Thymus (tissue), 11 donors: ENCODE results near the gene NECTIN1. TPM values are rescaled to one million over a fixed set of nuclear protein-coding genes. Genes with fewer than 3 reads are reported as not detected.

Source experiments
- DNase-seq, 9 donors: peaks; one replicate each; pipeline ENCODE4 v3.0.0-alpha.2; 2013; ENCODE audit warnings: low spot score in 9 of 9, low read depth in 6 of 9, missing footprints in 1 of 9
- H3K27ac ChIP-seq, 2 donors: one replicate each; pipeline ENCODE4 v1.5.1; 2013; ENCODE audit warnings: control low read depth in 1 of 2, low read depth in 1 of 2, low read length in 1 of 2, mild to moderate bottlenecking in 1 of 2, moderate library complexity in 1 of 2
- H3K27me3 ChIP-seq, 2 donors: one replicate each; pipeline ENCODE4 v1.5.1; 2013; ENCODE audit warnings: low read length in 1 of 2; ENCODE audit not compliant: control insufficient read depth in 2 of 2, insufficient read depth in 1 of 2
- H3K36me3 ChIP-seq, 2 donors: one replicate each; pipeline ENCODE4 v1.5.1; 2013; ENCODE audit warnings: low read length in 1 of 2, mild to moderate bottlenecking in 1 of 2, moderate library complexity in 1 of 2; ENCODE audit not compliant: control insufficient read depth in 2 of 2, insufficient read depth in 2 of 2
- H3K4me1 ChIP-seq, 2 donors: one replicate each; pipeline ENCODE4 v1.5.1; 2013; ENCODE audit warnings: low read length in 2 of 2; ENCODE audit not compliant: control insufficient read depth in 2 of 2, insufficient read depth in 2 of 2
- H3K4me3 ChIP-seq, 2 donors: one replicate each; pipeline ENCODE4 v1.5.1; 2013; ENCODE audit warnings: low read length in 2 of 2, control low read depth in 1 of 2, mild to moderate bottlenecking in 1 of 2
- H3K9me3 ChIP-seq, 2 donors: one replicate each; pipeline ENCODE4 v1.5.1; 2013; ENCODE audit warnings: low read length in 1 of 2, mild to moderate bottlenecking in 1 of 2; ENCODE audit not compliant: control insufficient read depth in 2 of 2, insufficient read depth in 1 of 2
- WGBS: extraction: QIAGEN DNeasy Blood & Tissue Kit; methylation state at CpG from one replicate; pipeline ENCODE4 v1.1.7; 2013; 5-methylcytosine and 5-hydroxymethylcytosine counted together
- polyA plus RNA-seq: library from polyadenylated mRNA; stranded (reverse); fragments of 200-250 nt; gene quantifications from one replicate; pipeline ENCODE4 v1.2.3, GENCODE V29; 2013
- total RNA-seq: library from RNA; stranded (reverse); fragments of 120-200 nt; gene quantifications from one replicate; pipeline ENCODE4 v1.2.4, GENCODE V29; 2013
- donor health status: healthy.

Gene NECTIN1
- total and polyA plus RNA-seq, 2 donors, result 6.5 to 11.7 TPM

- Histone ChIP-seq H3K4me3 (no peak overlapping the region), H3K36me3 (no peaks in the 10 kb centered on the region), H3K27me3 (no peaks in the 10 kb centered on the region), H3K27ac (no peak overlapping the region), H3K4me1 (no peaks in the 10 kb centered on the region), H3K9me3 (no peaks in the 10 kb centered on the region)
- 94% methylated on average over 1 of the region's 1 CpG for WGBS
- DNase-seq, result no peak
Measured at GRCh38 chr11:119593346-119593745, 135.7 kb downstream of the NECTIN1 start.

GRCh38 chr11:119592642-119593041 is 136.4 kb downstream of the NECTIN1 start:
- no peak for DNase-seq

GRCh38 chr11:119591836-119592310 is 137.1 kb downstream of the NECTIN1 start:
- H3K4me3 ChIP-seq, result no peak overlapping the region
- H3K36me3 ChIP-seq, result no peaks in the 10 kb centered on the region
- no peak for DNase-seq
- H3K27ac ChIP-seq, result no peak overlapping the region
- H3K4me1 ChIP-seq, result no peaks in the 10 kb centered on the region
- H3K27me3 ChIP-seq, result peaks cover 0 to 2% of the 10 kb centered on the region in 2 donors
- no peaks in the 10 kb centered on the region for H3K9me3 ChIP-seq
- 92% methylated on average over 5 of the region's 5 CpGs for WGBS

More at GRCh38 chr11:119592642-119593041, 136.4 kb downstream of the NECTIN1 start:
- no peaks in the 10 kb centered on the region for H3K36me3 ChIP-seq
- H3K9me3 ChIP-seq, result no peaks in the 10 kb centered on the region
- H3K27ac ChIP-seq, result peak overlapping the region in 1 of 2 donors; percentile 18
- WGBS, result 79% methylated on average over 5 of the region's 5 CpGs
- H3K4me1 ChIP-seq, result no peaks in the 10 kb centered on the region
- no peak overlapping the region for H3K4me3 ChIP-seq
- no peaks in the 10 kb centered on the region for H3K27me3 ChIP-seq

GRCh38 chr11:119590651-119591351 is 138.2 kb downstream of the NECTIN1 start:
- no peak overlapping the region for H3K27ac ChIP-seq
- DNase-seq, result no peak
- no peaks in the 10 kb centered on the region for H3K9me3 ChIP-seq
- no peaks in the 10 kb centered on the region for H3K36me3 ChIP-seq
- WGBS, result 98% methylated on average over 4 of the region's 4 CpGs
- H3K27me3 ChIP-seq, result peaks cover 8 to 9% of the 10 kb centered on the region in 2 donors
- H3K4me3 ChIP-seq, result no peak overlapping the region
- no peaks in the 10 kb centered on the region for H3K4me1 ChIP-seq

- no peak overlapping the region for H3K4me3 ChIP-seq
- H3K4me1 ChIP-seq, result peaks cover 4% of the 10 kb centered on the region in 2 donors
- no peak overlapping the region for H3K27ac ChIP-seq
- peaks cover 2 to 4% of the 10 kb centered on the region in 2 donors for H3K9me3 ChIP-seq
- peaks cover 23 to 27% of the 10 kb centered on the region in 2 donors for H3K27me3 ChIP-seq
- DNase-seq, result no peak
- H3K36me3 ChIP-seq, result no peaks in the 10 kb centered on the region
Measured at GRCh38 chr11:119589001-119589400, 140.0 kb downstream of the NECTIN1 start.
